BLaER1 (cell line): ENCODE data around the gene SHROOM4.

Source experiments
- H3K27ac ChIP-seq: shearing (Covaris generic); formaldehyde crosslinking; 2 replicates; pipeline ENCODE4 v1.8.1; 2022
- H3K27me3 ChIP-seq: shearing (Covaris generic); formaldehyde crosslinking; 2 replicates; pipeline ENCODE4 v1.8.1; 2022
- H3K36me3 ChIP-seq: shearing (Covaris generic); formaldehyde crosslinking; 2 replicates; pipeline ENCODE4 v1.8.1; 2022
- H3K4me1 ChIP-seq: shearing (Covaris generic); formaldehyde crosslinking; 2 replicates; pipeline ENCODE4 v1.8.1; 2022
- H3K4me2 ChIP-seq: shearing (Covaris generic); formaldehyde crosslinking; 2 replicates; pipeline ENCODE4 v1.8.1; 2022
- H3K4me3 ChIP-seq: shearing (Covaris generic); formaldehyde crosslinking; 2 replicates; pipeline ENCODE4 v1.8.1; 2022
- H3K9ac ChIP-seq: shearing (Covaris generic); formaldehyde crosslinking; 2 replicates; pipeline ENCODE4 v1.8.1; 2022
- H3K9me3 ChIP-seq: shearing (Covaris generic); formaldehyde crosslinking; 2 replicates; pipeline ENCODE4 v1.8.1; 2022
- H4K20me1 ChIP-seq: shearing (Covaris generic); formaldehyde crosslinking; 2 replicates; pipeline ENCODE4 v1.8.1; 2022
- Cebpa-rat ChIP-seq: shearing (Covaris generic); IDR thresholded peaks from 2 replicates; pipeline ENCODE4 v1.8.1; 2022

The SHROOM4 gene

GRCh38 chrX:50718776-50719175, 95.2 kb downstream of the SHROOM4 start:
- no peak overlapping the region for H3K4me2 ChIP-seq
- H4K20me1 ChIP-seq: no peaks in the 10 kb centered on the region
- H3K4me1 ChIP-seq: no peaks in the 10 kb centered on the region
- H3K27ac ChIP-seq: no peak overlapping the region
- no peaks in the 10 kb centered on the region for H3K36me3 ChIP-seq
- no peak overlapping the region for H3K4me3 ChIP-seq
- peaks cover 89% of the 10 kb centered on the region for H3K27me3 ChIP-seq
- no peaks in the 10 kb centered on the region for H3K9me3 ChIP-seq
- H3K9ac ChIP-seq: no peak overlapping the region
- TF ChIP-seq Cebpa-rat: no peak

- TF ChIP-seq Cebpa-rat: no peak
- Histone ChIP-seq H3K9me3 (no peaks in the 10 kb centered on the region), H3K4me1 (no peaks in the 10 kb centered on the region), H3K9ac (no peak overlapping the region), H3K36me3 (no peaks in the 10 kb centered on the region), H3K4me2 (no peak overlapping the region), H3K4me3 (no peak overlapping the region), H3K27me3 (peaks cover 94% of the 10 kb centered on the region), H4K20me1 (no peaks in the 10 kb centered on the region), H3K27ac (no peak overlapping the region)
Measured at GRCh38 chrX:50716706-50717105, 97.3 kb downstream of the SHROOM4 start.

GRCh38 chrX:50712777-50713176, 101.2 kb downstream of the SHROOM4 start:
- Histone ChIP-seq H3K4me2 (no peak overlapping the region), H3K27me3 (peaks cover 94% of the 10 kb centered on the region)
- no peak for TF ChIP-seq Cebpa-rat

GRCh38 chrX:50711907-50712306, 102.1 kb downstream of the SHROOM4 start:
- TF ChIP-seq Cebpa-rat: no peak

More at GRCh38 chrX:50712777-50713176, 101.2 kb downstream of the SHROOM4 start:
- Histone ChIP-seq H3K9me3 (no peaks in the 10 kb centered on the region), H3K4me1 (no peaks in the 10 kb centered on the region), H3K4me3 (no peak overlapping the region), H3K27ac (no peak overlapping the region), H3K36me3 (no peaks in the 10 kb centered on the region), H4K20me1 (no peaks in the 10 kb centered on the region), H3K9ac (no peak overlapping the region)

GRCh38 chrX:50707955-50708699, 105.9 kb downstream of the SHROOM4 start:
- Histone ChIP-seq H3K9me3 (peaks cover 5% of the 10 kb centered on the region; the same call in 1 of the 2 replicates), H3K4me1 (no peaks in the 10 kb centered on the region), H3K27me3 (peaks cover 100% of the 10 kb centered on the region), H3K4me3 (no peak overlapping the region), H3K27ac (no peak overlapping the region), H4K20me1 (no peaks in the 10 kb centered on the region), H3K9ac (no peak overlapping the region), H3K4me2 (no peak overlapping the region), H3K36me3 (no peaks in the 10 kb centered on the region)
- TF ChIP-seq Cebpa-rat: no peak

More at GRCh38 chrX:50711907-50712306, 102.1 kb downstream of the SHROOM4 start:
- peaks cover 94% of the 10 kb centered on the region for H3K27me3 ChIP-seq
- H3K4me1 ChIP-seq: no peaks in the 10 kb centered on the region
- no peaks in the 10 kb centered on the region for H4K20me1 ChIP-seq
- no peak overlapping the region for H3K4me3 ChIP-seq
- H3K27ac ChIP-seq: no peak overlapping the region
- no peak overlapping the region for H3K9ac ChIP-seq
- H3K4me2 ChIP-seq: no peak overlapping the region
- no peaks in the 10 kb centered on the region for H3K9me3 ChIP-seq
- H3K36me3 ChIP-seq: no peaks in the 10 kb centered on the region

- Histone ChIP-seq H3K4me3 (no peak overlapping the region), H3K27me3 (peaks cover 98% of the 10 kb centered on the region), H4K20me1 (no peaks in the 10 kb centered on the region), H3K9me3 (peaks cover 7% of the 10 kb centered on the region; the same call in 1 of the 2 replicates), H3K9ac (no peak overlapping the region), H3K36me3 (no peaks in the 10 kb centered on the region), H3K4me1 (no peaks in the 10 kb centered on the region), H3K27ac (no peak overlapping the region), H3K4me2 (no peak overlapping the region)
- no peak for TF ChIP-seq Cebpa-rat
Measured at GRCh38 chrX:50707405-50707804, 106.6 kb downstream of the SHROOM4 start.

- Histone ChIP-seq H3K36me3 (no peaks in the 10 kb centered on the region), H3K27me3 (peaks cover 97% of the 10 kb centered on the region), H3K9me3 (peaks cover 7% of the 10 kb centered on the region; the same call in 1 of the 2 replicates), H3K27ac (no peak overlapping the region), H3K4me2 (no peak overlapping the region), H3K4me1 (no peaks in the 10 kb centered on the region), H4K20me1 (no peaks in the 10 kb centered on the region), H3K9ac (no peak overlapping the region), H3K4me3 (no peak overlapping the region)
- TF ChIP-seq Cebpa-rat: no peak
Measured at GRCh38 chrX:50705042-50705441, 109.0 kb downstream of the SHROOM4 start.

- H3K27ac ChIP-seq: no peak overlapping the region
- TF ChIP-seq Cebpa-rat: no peak
- no peak overlapping the region for H3K4me2 ChIP-seq
- H3K4me3 ChIP-seq: no peak overlapping the region
- no peaks in the 10 kb centered on the region for H4K20me1 ChIP-seq
- no peak overlapping the region for H3K9ac ChIP-seq
- peaks cover 7% of the 10 kb centered on the region; the same call in 1 of the 2 replicates for H3K9me3 ChIP-seq
- no peaks in the 10 kb centered on the region for H3K4me1 ChIP-seq
- H3K36me3 ChIP-seq: no peaks in the 10 kb centered on the region
- H3K27me3 ChIP-seq: peaks cover 96% of the 10 kb centered on the region
Measured at GRCh38 chrX:50704360-50704759, 109.6 kb downstream of the SHROOM4 start.

GRCh38 chrX:50700921-50701320, 113.1 kb downstream of the SHROOM4 start:
- H3K4me2 ChIP-seq: no peak overlapping the region
- peaks cover 7% of the 10 kb centered on the region; the same call in 1 of the 2 replicates for H3K9me3 ChIP-seq
- H3K27me3 ChIP-seq: peaks cover 96% of the 10 kb centered on the region
- no peak overlapping the region for H3K4me3 ChIP-seq
- no peaks in the 10 kb centered on the region for H3K36me3 ChIP-seq
- no peak overlapping the region for H3K9ac ChIP-seq
- H4K20me1 ChIP-seq: no peaks in the 10 kb centered on the region
- no peak overlapping the region for H3K27ac ChIP-seq
- TF ChIP-seq Cebpa-rat: no peak
- no peaks in the 10 kb centered on the region for H3K4me1 ChIP-seq

- Histone ChIP-seq H3K36me3 (no peaks in the 10 kb centered on the region), H3K4me1 (no peaks in the 10 kb centered on the region), H4K20me1 (no peaks in the 10 kb centered on the region), H3K9ac (no peak overlapping the region), H3K4me2 (no peak overlapping the region), H3K9me3 (peaks cover 7% of the 10 kb centered on the region; the same call in 1 of the 2 replicates), H3K27me3 (peaks cover 96% of the 10 kb centered on the region), H3K27ac (no peak overlapping the region), H3K4me3 (no peak overlapping the region)
- no peak for TF ChIP-seq Cebpa-rat
Measured at GRCh38 chrX:50698944-50699343, 115.0 kb downstream of the SHROOM4 start.

- no peak for TF ChIP-seq Cebpa-rat
- no peaks in the 10 kb centered on the region for H4K20me1 ChIP-seq
- no peak overlapping the region for H3K4me3 ChIP-seq
- H3K4me1 ChIP-seq: no peaks in the 10 kb centered on the region
- peaks cover 94% of the 10 kb centered on the region for H3K27me3 ChIP-seq
- H3K9me3 ChIP-seq: no peaks in the 10 kb centered on the region
- H3K27ac ChIP-seq: no peak overlapping the region
- no peak overlapping the region for H3K4me2 ChIP-seq
- H3K9ac ChIP-seq: no peak overlapping the region
- H3K36me3 ChIP-seq: no peaks in the 10 kb centered on the region
Measured at GRCh38 chrX:50697691-50698090, 116.3 kb downstream of the SHROOM4 start.
